ENCODE measurements around the gene LDB3. TPM values are rescaled to one million over a fixed set of nuclear protein-coding genes. Genes with fewer than 3 reads are reported as not detected.
A peak's percentile ranks its signal among the peaks of the same experiment; 100 is the strongest.

Gene LDB3
- polyA plus RNA-seq, 1 donor (not counting 4 experiments of a cell fraction or from before 2014, with no cell fraction given) = 0.01 TPM

DNA sequence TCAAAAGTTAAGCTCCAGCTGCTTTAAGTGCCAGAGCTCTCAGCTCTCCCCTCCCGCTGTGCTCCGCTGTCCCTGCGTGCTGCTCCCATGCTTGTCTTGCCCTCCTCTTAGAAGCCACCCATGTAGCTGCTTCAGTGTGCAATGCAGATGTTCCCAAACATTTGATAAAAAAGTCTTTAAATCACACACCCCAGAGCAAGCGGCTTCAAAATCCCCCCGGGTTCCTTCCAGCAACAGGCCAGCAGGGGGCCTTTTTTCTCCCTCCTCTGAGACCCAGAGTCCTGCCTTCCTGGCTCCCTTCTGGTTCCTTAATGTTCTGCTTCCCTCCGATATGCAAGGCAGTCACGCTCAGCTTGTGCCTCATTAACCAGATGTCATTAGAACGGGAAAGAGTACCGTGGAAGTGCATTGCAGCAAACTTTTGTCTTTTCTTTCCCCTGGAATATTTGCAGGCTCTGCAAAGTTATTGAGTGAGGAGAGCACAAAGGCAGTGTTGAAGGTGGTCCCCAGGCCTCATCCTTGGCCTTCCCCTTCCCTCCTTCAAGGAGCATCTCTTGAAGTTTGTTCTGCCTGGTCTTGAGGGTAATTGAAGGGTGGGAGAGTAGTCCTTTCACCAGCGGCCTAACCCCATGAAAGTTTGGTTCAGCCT, 25.5 kb downstream of the LDB3 start:
- no peaks in the 10 kb centered on the region for H4K20me1 ChIP-seq (ENCODE audit: control insufficient read depth, extremely low read depth, insufficient read depth, low read length)
- no peaks in the 10 kb centered on the region for H3K9me3 ChIP-seq (ENCODE audit: control insufficient read depth, low read depth, low read length)
- no peak overlapping the region for H3K27ac ChIP-seq (ENCODE audit: control insufficient read depth, insufficient read depth, low read length)
- H3K4me3 ChIP-seq (ENCODE audit: control insufficient read depth in 2 of 3, extremely low read depth in 1 of 3, insufficient read depth in 2 of 3, low read depth in 1 of 3, low read length in 3 of 3) = no peak overlapping the region
- TF ChIP-seq CTCF (optimal IDR thresholded peaks at IDR 0.05 in 1 of 3, IDR thresholded peaks at IDR 0.05 in 1 of 3, conservative IDR thresholded peaks at IDR 0.05 in 1 of 3; ENCODE audit: extremely low read depth in 1 of 3, insufficient read depth in 2 of 3, low read length in 3 of 3) (peak; percentile 53 to 79 (median 65)), EZH2 (IDR thresholded peaks at IDR 0.05; ENCODE audit: low read length) (no peak)
- no peaks in the 10 kb centered on the region for H3K4me1 ChIP-seq (ENCODE audit: control insufficient read depth, extremely low read depth, insufficient read depth, low read length)
- H3K36me3 ChIP-seq (ENCODE audit: control insufficient read depth in 2 of 2, extremely low read depth in 1 of 2, insufficient read depth in 2 of 2, low read length in 2 of 2) = no peaks in the 10 kb centered on the region
- dilution Hi-C loops (cut with MboI; ENCODE audit: extremely low pct_ligation_motif_present, low sequenced_read_pairs) = no loop called here
- H3K79me2 ChIP-seq (ENCODE audit: control insufficient read depth, insufficient read depth, low read length) = no peaks in the 10 kb centered on the region
- no peak overlapping the region for H3K9ac ChIP-seq (ENCODE audit: control insufficient read depth, extremely low read depth, insufficient read depth, low read length)
- no peak overlapping the region for H2AFZ ChIP-seq (ENCODE audit: control insufficient read depth, low read length)
- H3K4me2 ChIP-seq (ENCODE audit: control insufficient read depth, extremely low read depth, insufficient read depth, low read depth, low read length) = no peak overlapping the region
- FAIRE-seq (peak; percentile 17), DNase-seq (ENCODE audit: low read depth, low spot score) (no peak)
- no peaks in the 10 kb centered on the region for H3K9me1 ChIP-seq (ENCODE audit: control insufficient read depth, extremely low read depth, insufficient read depth, low read length)
- peaks cover 19% of the 10 kb centered on the region for H3K27me3 ChIP-seq (ENCODE audit: control insufficient read depth, extremely low read depth, insufficient read depth, low read length)

DNA sequence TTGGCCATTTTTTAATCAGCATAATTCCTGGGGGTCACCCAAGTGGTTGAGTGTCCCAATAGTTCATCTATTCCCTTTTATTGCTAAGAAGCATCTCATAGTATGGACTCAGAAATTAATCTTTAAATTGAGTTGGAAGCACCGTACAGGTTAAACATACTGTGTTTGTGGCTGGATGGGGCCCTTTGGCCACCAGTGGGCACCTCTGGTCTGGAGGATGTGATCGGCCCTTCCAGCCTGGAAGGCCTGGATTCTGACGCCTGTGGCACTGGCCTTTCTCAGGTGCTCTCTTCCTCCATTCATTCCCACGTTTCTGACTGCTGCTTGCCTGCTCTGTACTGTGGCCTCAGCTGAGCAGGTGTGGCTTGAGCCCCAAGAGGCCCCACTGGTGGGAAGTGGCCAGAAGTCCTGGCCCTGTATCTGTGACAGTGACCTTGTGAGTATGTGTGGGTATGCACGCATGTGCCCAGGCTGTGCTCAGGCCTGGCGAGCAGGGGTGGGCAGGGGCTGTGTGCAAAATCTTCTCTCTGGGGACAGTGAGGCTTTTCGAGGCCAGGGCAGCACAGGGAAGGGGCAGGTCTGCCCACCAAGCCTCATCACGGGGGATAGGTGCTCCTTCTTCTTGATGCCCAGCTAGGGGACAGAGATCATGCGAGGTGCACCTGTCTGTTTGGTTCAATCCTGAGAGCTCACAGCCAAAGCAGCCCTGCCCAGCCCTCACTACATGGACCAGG, 30.1 kb downstream of the LDB3 start:
- Histone ChIP-seq H3K27ac (ENCODE audit: control insufficient read depth, insufficient read depth, low read length) (no peak overlapping the region), H3K9ac (ENCODE audit: control insufficient read depth, extremely low read depth, insufficient read depth, low read length) (no peak overlapping the region), H3K4me2 (ENCODE audit: control insufficient read depth, extremely low read depth, insufficient read depth, low read depth, low read length) (no peak overlapping the region), H3K27me3 (ENCODE audit: control insufficient read depth, extremely low read depth, insufficient read depth, low read length) (peaks cover 6% of the 10 kb centered on the region), H3K36me3 (ENCODE audit: control insufficient read depth in 2 of 2, extremely low read depth in 1 of 2, insufficient read depth in 2 of 2, low read length in 2 of 2) (no peaks in the 10 kb centered on the region), H3K79me2 (ENCODE audit: control insufficient read depth, insufficient read depth, low read length) (no peaks in the 10 kb centered on the region), H3K9me1 (ENCODE audit: control insufficient read depth, extremely low read depth, insufficient read depth, low read length) (no peaks in the 10 kb centered on the region), H4K20me1 (ENCODE audit: control insufficient read depth, extremely low read depth, insufficient read depth, low read length) (no peaks in the 10 kb centered on the region), H3K4me3 (ENCODE audit: control insufficient read depth in 2 of 3, extremely low read depth in 1 of 3, insufficient read depth in 2 of 3, low read depth in 1 of 3, low read length in 3 of 3) (no peak overlapping the region), H2AFZ (ENCODE audit: control insufficient read depth, low read length) (no peak overlapping the region), H3K4me1 (ENCODE audit: control insufficient read depth, extremely low read depth, insufficient read depth, low read length) (no peaks in the 10 kb centered on the region), H3K9me3 (ENCODE audit: control insufficient read depth, low read depth, low read length) (no peaks in the 10 kb centered on the region)
- no peak for TF ChIP-seq CTCF (optimal IDR thresholded peaks at IDR 0.05 in 1 of 3, IDR thresholded peaks at IDR 0.05 in 1 of 3, conservative IDR thresholded peaks at IDR 0.05 in 1 of 3; ENCODE audit: extremely low read depth in 1 of 3, insufficient read depth in 2 of 3, low read length in 3 of 3)
- TF ChIP-seq EZH2 (IDR thresholded peaks at IDR 0.05; ENCODE audit: low read length) = no peak
- DNase-seq (ENCODE audit: low read depth, low spot score) (no peak), FAIRE-seq (no peak)
- dilution Hi-C loops (cut with MboI; ENCODE audit: extremely low pct_ligation_motif_present, low sequenced_read_pairs) = no loop called here

Measured in keratinocyte (primary cell).